ENCODE data around the gene FZD7. TPM values are rescaled to one million over a fixed set of nuclear protein-coding genes. Genes with fewer than 3 reads are reported as not detected.

Gene FZD7
- total RNA-seq, 4 donors from 2014 or later: 4.4 to 9.4 (median 6.4) TPM

- intact Hi-C loops (cut with DNase I; ENCODE audit: low total_unique reads) (no loop called here), in situ Hi-C loops (cut with MboI; ENCODE audit: low sequenced_read_pairs in 4 of 4) (no loop called here)
- peaks cover 51 to 62% of the 10 kb centered on the region in 2 donors for H3K4me1 ChIP-seq
- ATAC-seq: peak in 1 of 2 donors; percentile 26
- no peaks in the 10 kb centered on the region for H3K9me3 ChIP-seq
- peak overlapping the region in 1 of 4 donors; percentile 87 for H3K4me3 ChIP-seq
- H3K27me3 ChIP-seq: no peaks in the 10 kb centered on the region
- H3K27ac ChIP-seq: peak overlapping the region; percentile 91 to 100 (median 98)
- no peaks in the 10 kb centered on the region for H3K36me3 ChIP-seq
- TF ChIP-seq CTCF (IDR thresholded peaks at IDR 0.05 in 4 of 5, conservative IDR thresholded peaks at IDR 0.05 in 1 of 5): no peak
- peak in 1 of 2 donors; percentile 45 for TF ChIP-seq POLR2A (IDR thresholded peaks at IDR 0.05)
- DNase-seq: no peak
Observed at GRCh38 chr2:202040079-202040844, 6.6 kb downstream of the FZD7 start.

- peaks cover 40 to 53% of the 10 kb centered on the region in 2 donors for H3K4me1 ChIP-seq
- in situ Hi-C loops (cut with MboI; ENCODE audit: low sequenced_read_pairs in 4 of 4): no loop called here
- intact Hi-C loops (cut with DNase I; ENCODE audit: low total_unique reads): no loop called here
- TF ChIP-seq CTCF (IDR thresholded peaks at IDR 0.05 in 4 of 5, conservative IDR thresholded peaks at IDR 0.05 in 1 of 5) (no peak), POLR2A (IDR thresholded peaks at IDR 0.05) (peak; percentile 33 to 35)
- no peak overlapping the region for H3K4me3 ChIP-seq
- DNase-seq (no peak), ATAC-seq (peak; percentile 38 to 78)
- H3K9me3 ChIP-seq: no peaks in the 10 kb centered on the region
- no peaks in the 10 kb centered on the region for H3K36me3 ChIP-seq
- H3K27me3 ChIP-seq: no peaks in the 10 kb centered on the region
- H3K27ac ChIP-seq: peak overlapping the region in 3 of 4 donors; percentile 91 to 100 (median 98)
Observed at GRCh38 chr2:202042444-202042843, 8.8 kb downstream of the FZD7 start.

- no peak for ATAC-seq
- Histone ChIP-seq H3K9me3 (no peaks in the 10 kb centered on the region), H3K36me3 (no peaks in the 10 kb centered on the region), H3K4me1 (peaks cover 33 to 43% of the 10 kb centered on the region in 2 donors), H3K27ac (peak overlapping the region in 3 of 4 donors; percentile 25 to 100 (median 98)), H3K27me3 (no peaks in the 10 kb centered on the region), H3K4me3 (no peak overlapping the region)
- intact Hi-C loops (cut with DNase I; ENCODE audit: low total_unique reads): no loop called here
- TF ChIP-seq CTCF (IDR thresholded peaks at IDR 0.05 in 4 of 5, conservative IDR thresholded peaks at IDR 0.05 in 1 of 5) (no peak), POLR2A (IDR thresholded peaks at IDR 0.05) (no peak)
- DNase-seq: no peak
- in situ Hi-C loops (cut with MboI; ENCODE audit: low sequenced_read_pairs in 4 of 4): no loop called here
Observed at GRCh38 chr2:202043475-202043874, 9.8 kb downstream of the FZD7 start.

- Histone ChIP-seq H3K9me3 (no peaks in the 10 kb centered on the region), H3K4me3 (no peak overlapping the region), H3K27ac (no peak overlapping the region), H3K4me1 (peaks cover 22 to 30% of the 10 kb centered on the region in 2 donors), H3K27me3 (no peaks in the 10 kb centered on the region), H3K36me3 (no peaks in the 10 kb centered on the region)
- DNase-seq (no peak), ATAC-seq (no peak)
- in situ Hi-C loops (cut with MboI; ENCODE audit: low sequenced_read_pairs in 4 of 4): no loop called here
- TF ChIP-seq POLR2A (IDR thresholded peaks at IDR 0.05) (no peak), CTCF (IDR thresholded peaks at IDR 0.05 in 4 of 5, conservative IDR thresholded peaks at IDR 0.05 in 1 of 5) (no peak)
- intact Hi-C loops (cut with DNase I; ENCODE audit: low total_unique reads): no loop called here
Observed at GRCh38 chr2:202044777-202045176, 11.1 kb downstream of the FZD7 start.

All from gastrocnemius medialis (tissue), 4 donors.